Measurements from ENCODE around the gene BRD3.

Gene BRD3

GRCh38 chr9:134061688-134062371, 6.0 kb downstream of the BRD3 start:
- peaks cover 12 to 95% (median 89%) of the 10 kb centered on the region in 5 donors for H3K4me1 ChIP-seq (ENCODE audit: control insufficient read depth in 5 of 5, insufficient read depth in 5 of 5, low read length in 5 of 5)
- H3K27me3 ChIP-seq (ENCODE audit: control insufficient read depth in 5 of 5, insufficient read depth in 4 of 5, low read length in 5 of 5), result no peaks in the 10 kb centered on the region
- H3K4me3 ChIP-seq (ENCODE audit: low read depth in 1 of 5, low read length in 5 of 5), result no peak overlapping the region
- peaks cover 0 to 10% (median 0%) of the 10 kb centered on the region in 5 donors for H3K36me3 ChIP-seq (ENCODE audit: control insufficient read depth in 5 of 5, insufficient read depth in 5 of 5, low read length in 5 of 5)
- no peaks in the 10 kb centered on the region for H3K9me3 ChIP-seq (ENCODE audit: control insufficient read depth in 5 of 5, low read length in 5 of 5)
- no peak overlapping the region for H3K27ac ChIP-seq (ENCODE audit: low read depth, low read length)
- H3K9ac ChIP-seq (ENCODE audit: low read length in 5 of 5), result peak overlapping the region in 2 of 5 donors; percentile 23 to 60

- Histone ChIP-seq H3K27ac (ENCODE audit: low read depth, low read length) (no peak overlapping the region), H3K4me1 (ENCODE audit: control insufficient read depth in 5 of 5, insufficient read depth in 5 of 5, low read length in 5 of 5) (peaks cover 11 to 95% (median 89%) of the 10 kb centered on the region in 5 donors), H3K36me3 (ENCODE audit: control insufficient read depth in 5 of 5, insufficient read depth in 5 of 5, low read length in 5 of 5) (peaks cover 0 to 10% (median 0%) of the 10 kb centered on the region in 5 donors), H3K9me3 (ENCODE audit: control insufficient read depth in 5 of 5, low read length in 5 of 5) (no peaks in the 10 kb centered on the region), H3K4me3 (ENCODE audit: low read depth in 1 of 5, low read length in 5 of 5) (no peak overlapping the region), H3K27me3 (ENCODE audit: control insufficient read depth in 5 of 5, insufficient read depth in 4 of 5, low read length in 5 of 5) (no peaks in the 10 kb centered on the region), H3K9ac (ENCODE audit: low read length in 5 of 5) (peak overlapping the region in 2 of 5 donors; percentile 26 to 28)
These were observed 6.7 kb downstream of the BRD3 start for GRCh38 chr9:134061019-134061687.

GRCh38 chr9:134060546-134060945, 7.3 kb downstream of the BRD3 start:
- no peak overlapping the region for H3K27ac ChIP-seq (ENCODE audit: low read depth, low read length)
- peaks cover 0 to 10% (median 0%) of the 10 kb centered on the region in 5 donors for H3K36me3 ChIP-seq (ENCODE audit: control insufficient read depth in 5 of 5, insufficient read depth in 5 of 5, low read length in 5 of 5)
- H3K4me3 ChIP-seq (ENCODE audit: low read depth in 1 of 5, low read length in 5 of 5), result no peak overlapping the region
- H3K9ac ChIP-seq (ENCODE audit: low read length in 5 of 5), result peak overlapping the region in 2 of 5 donors; percentile 26 to 28
- H3K4me1 ChIP-seq (ENCODE audit: control insufficient read depth in 5 of 5, insufficient read depth in 5 of 5, low read length in 5 of 5), result peaks cover 10 to 95% (median 89%) of the 10 kb centered on the region in 5 donors
- no peaks in the 10 kb centered on the region for H3K27me3 ChIP-seq (ENCODE audit: control insufficient read depth in 5 of 5, insufficient read depth in 4 of 5, low read length in 5 of 5)
- H3K9me3 ChIP-seq (ENCODE audit: control insufficient read depth in 5 of 5, low read length in 5 of 5), result no peaks in the 10 kb centered on the region

- Histone ChIP-seq H3K36me3 (ENCODE audit: control insufficient read depth in 5 of 5, insufficient read depth in 5 of 5, low read length in 5 of 5) (peaks cover 0 to 10% (median 0%) of the 10 kb centered on the region in 5 donors), H3K4me3 (ENCODE audit: low read depth in 1 of 5, low read length in 5 of 5) (no peak overlapping the region), H3K9ac (ENCODE audit: low read length in 5 of 5) (peak overlapping the region in 2 of 5 donors; percentile 2 to 35), H3K27me3 (ENCODE audit: control insufficient read depth in 5 of 5, insufficient read depth in 4 of 5, low read length in 5 of 5) (no peaks in the 10 kb centered on the region), H3K27ac (ENCODE audit: low read depth, low read length) (no peak overlapping the region), H3K9me3 (ENCODE audit: control insufficient read depth in 5 of 5, low read length in 5 of 5) (no peaks in the 10 kb centered on the region), H3K4me1 (ENCODE audit: control insufficient read depth in 5 of 5, insufficient read depth in 5 of 5, low read length in 5 of 5) (peaks cover 15 to 95% (median 89%) of the 10 kb centered on the region in 5 donors)
These were observed 8.0 kb downstream of the BRD3 start for GRCh38 chr9:134059661-134060395.

- Histone ChIP-seq H3K4me1 (ENCODE audit: control insufficient read depth in 5 of 5, insufficient read depth in 5 of 5, low read length in 5 of 5) (peaks cover 15 to 98% (median 89%) of the 10 kb centered on the region in 5 donors), H3K27ac (ENCODE audit: low read depth, low read length) (no peak overlapping the region), H3K27me3 (ENCODE audit: control insufficient read depth in 5 of 5, insufficient read depth in 4 of 5, low read length in 5 of 5) (no peaks in the 10 kb centered on the region), H3K9me3 (ENCODE audit: control insufficient read depth in 5 of 5, low read length in 5 of 5) (no peaks in the 10 kb centered on the region), H3K36me3 (ENCODE audit: control insufficient read depth in 5 of 5, insufficient read depth in 5 of 5, low read length in 5 of 5) (peaks cover 0 to 10% (median 0%) of the 10 kb centered on the region in 5 donors), H3K9ac (ENCODE audit: low read length in 5 of 5) (no peak overlapping the region), H3K4me3 (ENCODE audit: low read depth in 1 of 5, low read length in 5 of 5) (no peak overlapping the region)
These were observed 8.6 kb downstream of the BRD3 start for GRCh38 chr9:134059188-134059641.

GRCh38 chr9:134058716-134059115, 9.1 kb downstream of the BRD3 start:
- Histone ChIP-seq H3K9ac (ENCODE audit: low read length in 5 of 5) (no peak overlapping the region), H3K4me3 (ENCODE audit: low read depth in 1 of 5, low read length in 5 of 5) (no peak overlapping the region), H3K4me1 (ENCODE audit: control insufficient read depth in 5 of 5, insufficient read depth in 5 of 5, low read length in 5 of 5) (peaks cover 15 to 97% (median 89%) of the 10 kb centered on the region in 5 donors), H3K36me3 (ENCODE audit: control insufficient read depth in 5 of 5, insufficient read depth in 5 of 5, low read length in 5 of 5) (peaks cover 0 to 10% (median 0%) of the 10 kb centered on the region in 5 donors), H3K27me3 (ENCODE audit: control insufficient read depth in 5 of 5, insufficient read depth in 4 of 5, low read length in 5 of 5) (no peaks in the 10 kb centered on the region), H3K9me3 (ENCODE audit: control insufficient read depth in 5 of 5, low read length in 5 of 5) (no peaks in the 10 kb centered on the region), H3K27ac (ENCODE audit: low read depth, low read length) (no peak overlapping the region)

- H3K4me1 ChIP-seq (ENCODE audit: control insufficient read depth in 5 of 5, insufficient read depth in 5 of 5, low read length in 5 of 5), result peaks cover 15 to 90% (median 82%) of the 10 kb centered on the region in 5 donors
- no peaks in the 10 kb centered on the region for H3K9me3 ChIP-seq (ENCODE audit: control insufficient read depth in 5 of 5, low read length in 5 of 5)
- no peaks in the 10 kb centered on the region for H3K27me3 ChIP-seq (ENCODE audit: control insufficient read depth in 5 of 5, insufficient read depth in 4 of 5, low read length in 5 of 5)
- peaks cover 0 to 15% (median 4%) of the 10 kb centered on the region in 5 donors for H3K36me3 ChIP-seq (ENCODE audit: control insufficient read depth in 5 of 5, insufficient read depth in 5 of 5, low read length in 5 of 5)
- no peak overlapping the region for H3K9ac ChIP-seq (ENCODE audit: low read length in 5 of 5)
- H3K4me3 ChIP-seq (ENCODE audit: low read depth in 1 of 5, low read length in 5 of 5), result no peak overlapping the region
- no peak overlapping the region for H3K27ac ChIP-seq (ENCODE audit: low read depth, low read length)
These were observed 9.8 kb downstream of the BRD3 start for GRCh38 chr9:134057751-134058701.

- Histone ChIP-seq H3K4me1 (ENCODE audit: control insufficient read depth in 5 of 5, insufficient read depth in 5 of 5, low read length in 5 of 5) (peaks cover 15 to 82% (median 75%) of the 10 kb centered on the region in 5 donors), H3K36me3 (ENCODE audit: control insufficient read depth in 5 of 5, insufficient read depth in 5 of 5, low read length in 5 of 5) (peaks cover 0 to 22% (median 11%) of the 10 kb centered on the region in 5 donors), H3K27me3 (ENCODE audit: control insufficient read depth in 5 of 5, insufficient read depth in 4 of 5, low read length in 5 of 5) (no peaks in the 10 kb centered on the region), H3K9me3 (ENCODE audit: control insufficient read depth in 5 of 5, low read length in 5 of 5) (no peaks in the 10 kb centered on the region), H3K27ac (ENCODE audit: low read depth, low read length) (no peak overlapping the region), H3K9ac (ENCODE audit: low read length in 5 of 5) (no peak overlapping the region), H3K4me3 (ENCODE audit: low read depth in 1 of 5, low read length in 5 of 5) (no peak overlapping the region)
These were observed 10.5 kb downstream of the BRD3 start for GRCh38 chr9:134057307-134057657.

All from subcutaneous abdominal adipose tissue (tissue), 5 donors.